GM19193 (cell line): ENCODE results near the gene ATE1.

Experiments used
- POLR2A ChIP-seq: IDR thresholded peaks from 4 replicates; pipeline ENCODE4 v1.6.1; 2011; ENCODE audit not compliant: insufficient read depth, insufficient read length; ENCODE audit errors: extremely low read depth

The ATE1 gene

GRCh38 chr10:121851786-121852185, 76.0 kb downstream of the ATE1 start:
- TF ChIP-seq POLR2A: no peak

GRCh38 chr10:121848082-121848481, 79.7 kb downstream of the ATE1 start:
- no peak for TF ChIP-seq POLR2A

GRCh38 chr10:121846555-121846954, 81.3 kb downstream of the ATE1 start:
- no peak for TF ChIP-seq POLR2A

- TF ChIP-seq POLR2A: no peak
These were observed 82.6 kb downstream of the ATE1 start for GRCh38 chr10:121845044-121845784.

- TF ChIP-seq POLR2A: no peak
These were observed 83.3 kb downstream of the ATE1 start for GRCh38 chr10:121844537-121844936.

- TF ChIP-seq POLR2A: no peak
These were observed 84.5 kb downstream of the ATE1 start for GRCh38 chr10:121843379-121843778.

- no peak for TF ChIP-seq POLR2A
These were observed 86.0 kb downstream of the ATE1 start for GRCh38 chr10:121841862-121842261.

- TF ChIP-seq POLR2A: no peak
These were observed 88.9 kb downstream of the ATE1 start for GRCh38 chr10:121838931-121839330.

GRCh38 chr10:121838149-121838548, 89.7 kb downstream of the ATE1 start:
- no peak for TF ChIP-seq POLR2A

GRCh38 chr10:121836171-121836570, 91.7 kb downstream of the ATE1 start:
- TF ChIP-seq POLR2A: no peak

- no peak for TF ChIP-seq POLR2A
These were observed 92.5 kb downstream of the ATE1 start for GRCh38 chr10:121835376-121835775.

GRCh38 chr10:121834757-121835156, 93.1 kb downstream of the ATE1 start:
- TF ChIP-seq POLR2A: no peak

- TF ChIP-seq POLR2A: no peak
These were observed 94.4 kb downstream of the ATE1 start for GRCh38 chr10:121833387-121833786.

GRCh38 chr10:121832647-121833046, 95.2 kb downstream of the ATE1 start:
- no peak for TF ChIP-seq POLR2A

- TF ChIP-seq POLR2A: no peak
These were observed 96.1 kb downstream of the ATE1 start for GRCh38 chr10:121831777-121832176.

- TF ChIP-seq POLR2A: no peak
These were observed 96.6 kb downstream of the ATE1 start for GRCh38 chr10:121831237-121831636.

- no peak for TF ChIP-seq POLR2A
These were observed 97.7 kb downstream of the ATE1 start for GRCh38 chr10:121830101-121830500.
